GM18505 (cell line): Measurements from ENCODE around the gene UBE2N.
A peak's percentile ranks its signal among the peaks of the same experiment; 100 is the strongest.

Experiments used
- ATAC-seq: cut with Tn5 transposase; IDR thresholded peaks from one replicate; pipeline ENCODE4 v1.9.1; 2021; ENCODE audit not compliant: unreplicated experiment
- POLR2A ChIP-seq: IDR thresholded peaks from 4 replicates; pipeline ENCODE4 v1.6.1; 2011; ENCODE audit warnings: borderline replicate concordance; ENCODE audit not compliant: insufficient read depth, insufficient read length; ENCODE audit errors: extremely low read depth

UBE2N gene, protein sequence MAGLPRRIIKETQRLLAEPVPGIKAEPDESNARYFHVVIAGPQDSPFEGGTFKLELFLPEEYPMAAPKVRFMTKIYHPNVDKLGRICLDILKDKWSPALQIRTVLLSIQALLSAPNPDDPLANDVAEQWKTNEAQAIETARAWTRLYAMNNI

DNA sequence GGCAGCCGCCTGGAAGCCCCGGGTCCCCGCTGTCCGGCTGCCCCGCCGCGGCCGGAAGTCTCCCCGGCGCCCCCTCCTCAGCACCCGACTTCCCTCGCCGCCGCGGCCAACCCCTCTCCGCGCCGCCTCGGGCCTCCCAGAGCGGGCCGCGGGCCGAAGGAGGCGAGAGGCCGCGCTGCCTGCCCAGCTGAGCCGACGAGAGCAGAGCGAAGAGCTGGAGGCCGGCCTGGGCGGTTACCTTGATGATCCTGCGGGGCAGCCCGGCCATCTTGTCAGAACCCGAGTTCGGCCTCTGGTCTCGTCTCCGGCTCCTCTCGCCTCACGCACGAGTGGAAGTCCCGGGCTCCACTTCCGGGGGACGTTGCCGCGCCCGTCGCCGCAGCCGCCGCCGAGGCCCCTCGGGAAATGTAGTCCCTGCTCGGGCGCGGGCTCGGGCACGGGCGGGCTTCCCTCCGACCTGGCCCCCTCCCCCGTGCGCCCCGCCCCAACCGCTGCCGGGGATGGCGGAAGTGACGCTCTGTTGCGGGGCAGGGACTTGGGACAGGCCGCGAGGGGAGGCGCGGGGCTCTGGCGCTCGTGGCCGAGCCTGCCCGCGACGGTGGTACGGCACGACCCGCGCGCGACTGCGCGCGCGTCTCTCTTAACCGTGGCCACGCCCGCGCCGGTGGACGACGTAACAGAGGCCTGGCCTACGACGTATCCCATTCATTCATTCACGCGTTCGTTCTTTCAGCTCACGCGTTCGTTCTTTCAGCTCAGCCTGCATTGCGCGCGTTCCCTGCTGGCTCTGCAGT is at the start of gene UBE2N:
Gene UBE2N (minus strand): TSS at position 331 of the 794 bp plus-strand sequence. CDS start 63 bp downstream, at position 268.
- peak; percentile 84 for ATAC-seq

DNA sequence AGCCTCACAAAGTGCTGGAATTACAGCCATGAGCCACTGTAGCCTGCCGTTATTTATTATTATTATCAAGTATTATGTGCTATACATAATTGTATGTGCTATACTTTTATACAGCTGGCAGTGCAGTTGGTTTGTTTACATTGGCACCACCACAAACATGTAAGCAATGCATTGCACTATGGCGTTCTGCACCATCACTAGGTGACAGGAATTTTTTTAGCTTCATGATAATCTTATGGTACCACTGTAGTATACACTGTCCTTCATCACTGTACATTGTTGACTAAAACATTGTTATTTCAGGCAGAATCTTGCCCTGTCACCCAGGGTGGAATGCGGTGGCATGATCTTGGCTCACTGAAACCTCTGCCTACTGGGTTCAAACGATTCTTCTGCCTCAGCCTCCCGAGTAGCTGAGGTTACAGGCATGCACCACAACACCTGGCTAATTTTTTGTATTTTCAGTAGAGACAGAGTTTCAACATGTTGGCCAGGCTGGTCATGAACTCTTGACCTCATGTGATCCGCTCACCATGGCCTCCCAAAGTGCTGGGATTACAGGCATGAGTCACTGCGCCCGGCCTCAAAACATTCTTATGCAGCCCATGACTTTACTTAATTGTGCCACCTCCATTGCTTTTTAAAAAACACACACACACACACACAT is 42.7 kb upstream of the UBE2N start:
- no peak for TF ChIP-seq POLR2A

More for the DNA sequence above, at the start of gene UBE2N:
- peak; percentile 83 for TF ChIP-seq POLR2A

DNA sequence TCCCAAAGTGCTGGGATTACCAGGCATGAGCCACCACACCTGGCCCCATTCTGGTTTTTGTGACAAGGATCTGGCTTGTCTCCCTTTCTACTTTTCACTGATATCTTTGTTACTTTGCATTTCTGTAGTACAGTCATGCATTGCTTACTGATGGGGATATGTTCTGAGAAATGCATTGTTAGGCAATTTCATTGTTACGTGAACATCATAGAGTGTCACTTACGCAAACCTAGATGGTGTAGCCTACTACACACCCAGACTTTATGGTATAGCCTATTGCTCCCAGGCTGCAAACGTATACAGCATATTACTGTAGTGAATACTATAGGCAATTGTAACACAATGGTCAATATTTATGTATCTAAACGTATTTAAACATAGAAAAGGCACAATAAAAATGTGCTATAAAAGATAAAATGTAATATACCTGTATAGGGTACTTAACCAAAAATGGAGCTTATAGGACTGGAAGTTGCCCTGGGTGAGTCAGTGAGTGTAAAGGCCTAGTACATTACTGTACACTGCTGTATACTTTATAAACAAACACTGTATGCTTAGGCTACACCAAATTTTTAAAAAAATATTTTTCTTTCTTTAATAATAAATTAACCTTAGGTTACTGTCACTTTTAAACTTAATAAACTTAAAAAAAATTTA is 41.5 kb upstream of the UBE2N start:
- no peak for ATAC-seq

More for the DNA sequence above, 42.7 kb upstream of the UBE2N start:
- ATAC-seq: no peak

DNA sequence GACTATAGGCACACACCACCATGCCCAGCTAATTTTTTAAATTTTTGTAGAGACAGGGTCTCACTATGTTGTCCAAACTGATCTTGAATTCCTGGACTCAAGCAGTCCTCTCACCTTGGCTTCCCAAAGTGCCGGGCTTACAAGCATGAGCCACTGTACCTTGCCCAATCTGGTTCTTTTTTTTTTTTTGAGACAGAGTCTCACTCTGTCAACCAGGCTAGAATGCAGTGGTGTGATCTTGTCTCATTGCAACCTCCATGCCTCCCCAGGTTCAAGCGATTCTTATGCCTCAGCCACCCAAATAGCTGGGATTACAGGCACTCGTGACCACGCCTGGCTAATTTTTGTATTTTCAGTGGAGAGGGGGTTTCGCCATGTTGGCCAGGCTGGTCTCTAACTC is 41.0 kb upstream of the UBE2N start:
- ATAC-seq: no peak
- TF ChIP-seq POLR2A: no peak

More for the DNA sequence above, 41.5 kb upstream of the UBE2N start:
- TF ChIP-seq POLR2A: no peak

DNA sequence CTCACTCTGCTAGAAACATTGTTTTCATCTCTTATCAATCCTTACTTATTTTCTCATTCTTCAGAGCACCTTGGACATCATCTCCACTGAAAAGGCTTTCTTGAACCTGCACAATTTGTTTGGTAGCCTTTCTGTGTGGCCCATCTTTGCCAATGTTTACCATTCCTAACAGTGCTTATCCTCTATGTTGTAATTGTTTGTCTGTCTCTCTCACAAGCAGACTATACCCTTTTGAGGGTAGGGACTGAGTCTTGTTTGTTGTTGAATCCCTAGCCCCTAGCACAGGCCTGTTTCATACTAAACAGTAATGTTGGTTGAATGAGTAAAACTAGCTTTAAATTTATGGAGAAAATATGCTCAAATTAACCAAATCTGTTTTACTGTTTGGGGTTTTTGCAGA is 34.8 kb upstream of the UBE2N start:
- ATAC-seq: no peak
- no peak for TF ChIP-seq POLR2A

DNA sequence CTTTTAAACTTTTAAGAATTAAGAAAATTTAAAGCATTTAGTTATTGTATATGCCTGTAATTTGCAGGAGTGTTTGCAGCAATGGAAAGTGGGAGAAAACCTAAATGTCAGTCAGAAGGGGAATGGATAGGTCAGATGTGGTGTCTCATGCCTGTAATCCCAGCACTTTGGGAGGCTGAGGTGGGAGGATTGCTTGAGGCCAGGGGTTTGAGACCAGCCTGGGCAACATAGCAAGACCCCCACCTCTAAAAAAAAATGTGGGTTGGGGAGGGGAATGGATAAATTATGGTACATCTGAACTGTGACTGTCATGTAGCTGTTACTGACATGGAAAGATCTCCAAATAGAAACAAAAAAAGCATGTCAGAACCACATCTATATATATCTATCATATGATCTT is 27.6 kb upstream of the UBE2N start:
- TF ChIP-seq POLR2A: no peak
- no peak for ATAC-seq

DNA sequence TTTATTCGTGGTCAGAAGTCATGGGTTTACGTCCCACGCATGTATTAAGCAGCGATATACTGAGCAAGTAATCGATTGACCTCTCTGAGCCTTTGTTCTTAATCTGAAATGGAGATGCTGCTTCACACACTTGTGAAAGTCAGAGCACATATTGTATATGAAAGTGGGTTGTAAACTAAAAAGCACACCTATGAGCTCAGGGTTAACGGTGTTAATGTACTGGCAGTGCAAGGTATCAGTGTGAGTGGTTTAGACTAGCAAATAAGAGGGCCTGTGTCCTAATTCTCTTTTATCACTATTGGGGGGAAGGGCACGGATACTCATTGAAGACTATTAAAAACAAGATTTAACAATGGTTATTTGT is 26.2 kb upstream of the UBE2N start:
- peak; percentile 19 for ATAC-seq
- no peak for TF ChIP-seq POLR2A

DNA sequence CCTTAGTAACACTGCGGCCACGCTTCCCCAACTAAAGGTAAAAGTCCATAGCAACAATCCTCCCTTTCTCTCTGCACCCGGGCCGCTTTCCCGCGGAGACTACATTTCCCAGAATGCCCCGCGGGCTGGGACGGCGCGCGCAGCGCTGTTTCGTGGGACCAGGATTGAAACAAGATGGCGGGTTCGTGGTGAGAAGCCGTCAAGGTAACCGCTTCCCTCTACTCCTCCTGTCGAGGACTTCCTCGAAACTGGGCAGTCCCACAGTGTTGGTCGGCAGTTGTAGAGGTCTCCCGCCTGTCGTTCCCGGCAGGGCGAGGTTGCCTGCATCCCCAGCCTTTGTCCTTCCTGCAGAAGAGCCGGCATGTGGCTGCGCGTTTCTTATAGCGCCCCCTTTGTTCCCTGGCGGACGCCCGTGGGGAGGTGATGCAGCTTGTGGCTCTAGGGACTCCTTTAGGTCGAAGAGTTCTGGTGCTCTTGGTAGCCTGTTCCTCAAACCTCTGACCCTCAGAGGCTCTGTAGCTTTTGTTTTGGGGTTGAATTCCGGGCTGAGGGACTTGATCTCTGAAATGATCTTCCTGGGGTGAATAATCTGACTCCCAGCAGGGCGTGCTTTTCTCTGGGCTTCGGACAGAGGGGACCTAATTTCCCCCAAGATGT is 25.7 kb upstream of the UBE2N start, which contains the start of gene MRPL42:
Gene MRPL42 (plus strand): TSS at position 164 of the 657 bp plus-strand sequence. CDS start 1,772 bp downstream, outside the sequence.
- peak; percentile 91 for TF ChIP-seq POLR2A
- ATAC-seq: peak; percentile 89

DNA sequence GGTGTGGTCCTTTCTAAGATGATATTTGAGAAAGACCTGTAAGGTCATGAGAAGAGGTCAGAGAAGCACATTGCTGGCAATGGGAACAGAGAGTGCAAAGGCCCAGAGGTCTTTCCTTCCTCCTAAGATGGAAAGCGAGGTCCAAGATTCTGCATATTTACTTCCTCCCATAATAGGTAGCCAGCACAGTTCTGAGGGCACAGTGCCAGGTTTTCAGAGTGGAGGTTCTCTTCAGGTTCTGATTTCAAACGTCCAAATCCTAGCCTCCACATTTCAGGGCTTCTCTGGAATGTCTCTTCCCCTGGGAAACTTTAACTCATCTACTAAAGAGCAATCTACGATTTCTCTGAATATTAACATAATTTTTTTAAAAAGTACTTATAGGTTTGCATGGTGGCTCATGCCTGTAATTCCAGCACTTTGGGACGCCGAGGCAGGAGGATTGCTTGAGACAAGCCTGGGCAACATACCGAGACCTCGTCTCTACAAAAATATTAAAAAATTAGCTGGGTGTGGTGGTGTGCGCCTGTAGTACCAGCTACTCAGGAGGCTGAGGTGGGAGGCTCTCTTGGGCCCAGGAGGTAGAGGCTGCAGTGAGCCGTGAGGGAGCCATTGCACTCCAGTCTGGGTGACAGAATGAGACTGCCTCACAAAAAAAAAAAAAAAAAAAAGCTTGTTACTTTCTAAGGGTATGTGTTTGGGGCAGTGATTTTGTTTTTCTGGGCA is 25.0 kb upstream of the UBE2N start:
- no peak for TF ChIP-seq POLR2A
- ATAC-seq: no peak

DNA sequence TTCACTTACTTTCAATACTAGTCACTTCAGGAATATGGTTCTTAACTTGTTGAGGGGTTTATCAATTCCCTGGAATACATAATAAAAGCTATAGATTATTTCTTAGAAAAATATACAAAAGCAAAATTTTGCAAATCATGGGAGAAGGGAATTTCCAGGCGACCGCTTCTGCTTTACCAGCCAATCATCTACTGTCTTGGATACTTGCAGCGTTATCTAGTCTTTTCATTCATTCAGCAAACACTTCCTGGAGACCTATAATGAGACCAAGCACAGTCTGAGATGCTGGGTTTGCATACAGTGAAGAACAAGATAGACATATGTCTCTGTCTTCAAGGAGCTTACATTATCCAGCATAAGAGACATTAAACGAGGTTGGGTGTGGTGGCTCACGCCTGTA is 24.1 kb upstream of the UBE2N start:
- ATAC-seq: no peak

DNA sequence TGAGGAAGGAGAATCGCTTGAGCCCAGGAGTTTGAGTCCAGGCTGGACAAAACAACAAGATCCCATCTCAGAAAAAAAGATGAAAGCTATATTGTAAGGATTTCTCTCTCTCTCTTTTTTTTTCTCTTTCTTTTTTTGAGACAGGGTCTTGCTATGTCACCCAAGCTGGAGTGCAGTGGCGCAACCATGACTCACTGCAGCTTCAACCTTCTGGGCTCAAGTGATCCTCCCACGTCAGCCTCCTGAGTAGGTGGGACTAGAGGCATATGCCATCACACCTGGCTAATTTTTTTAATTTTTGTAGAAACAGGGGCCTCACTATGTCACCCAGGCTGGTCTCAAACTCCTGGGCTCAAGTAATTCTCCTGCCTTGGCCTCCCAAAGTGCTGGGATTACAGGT is 19.8 kb upstream of the UBE2N start:
- no peak for ATAC-seq
- TF ChIP-seq POLR2A: no peak

More for the DNA sequence above, 24.1 kb upstream of the UBE2N start:
- TF ChIP-seq POLR2A: no peak

DNA sequence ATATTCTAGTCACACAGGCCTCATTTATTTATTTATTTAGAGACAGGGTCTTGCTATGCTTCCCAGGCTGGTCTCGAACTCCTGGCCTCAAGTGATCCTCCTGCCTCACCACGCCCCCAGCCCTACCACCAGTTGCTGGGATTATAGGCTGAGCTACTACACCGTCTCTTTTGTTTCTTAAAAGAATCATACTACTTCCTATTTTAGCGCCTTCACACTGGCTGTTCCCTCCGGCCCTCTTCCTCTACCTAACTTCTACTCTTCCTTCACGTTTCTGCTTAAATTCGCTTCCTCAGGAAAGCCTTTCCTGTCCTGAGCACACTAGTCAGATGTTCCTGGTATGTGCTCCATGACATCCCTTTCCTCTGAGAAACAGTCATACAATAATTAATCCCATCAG is 19.2 kb upstream of the UBE2N start:
- ATAC-seq: no peak

More for the DNA sequence above, 19.2 kb upstream of the UBE2N start:
- no peak for TF ChIP-seq POLR2A
